Calu3 (cell line): ENCODE data around the gene MAN1A2. TPM values are rescaled to one million over a fixed set of nuclear protein-coding genes. Genes with fewer than 3 reads are reported as not detected.
A peak's percentile ranks its signal among the peaks of the same experiment; 100 is the strongest.
"Not testable (repeated sequence)": the region's sequence is repeated elsewhere in the genome, so short reads cannot be mapped to it uniquely, and the experiment has no call there.

ENCODE experiments used
- BruUV-seq: library from RNA; stranded (reverse); fragments of 400-500 nt; replicated peaks from 2 replicates; lab custom pipeline; 2021; lab: Mats Ljungman, UMichigan
- CTCF ChIA-PET: fragments of 300-600 bp; sonication (Branson Sonifier 250); formaldehyde crosslinking; loops from one replicate; lab custom pipeline; 2022; ENCODE audit warnings: antibody characterized with exemption; lab: Charles Lee
- DNase-seq: peaks from one replicate; pipeline ENCODE4 v3.0.0; 2022
- H3K27ac Mint-ChIP-seq: one replicate; pipeline ENCODE4 v1.8.0; 2022; ENCODE audit warnings: mixed read lengths; ENCODE audit not compliant: unreplicated experiment
- H3K27me3 Mint-ChIP-seq: one replicate; pipeline ENCODE4 v1.8.0; 2022; ENCODE audit warnings: mixed read lengths; ENCODE audit not compliant: unreplicated experiment
- H3K36me3 Mint-ChIP-seq: one replicate; pipeline ENCODE4 v1.8.0; 2022; ENCODE audit warnings: mild to moderate bottlenecking, moderate library complexity, mixed read lengths; ENCODE audit not compliant: insufficient read depth, unreplicated experiment
- H3K4me1 Mint-ChIP-seq: one replicate; pipeline ENCODE4 v1.8.0; 2022; ENCODE audit warnings: mild to moderate bottlenecking, low read depth, mixed read lengths; ENCODE audit not compliant: unreplicated experiment
- H3K4me3 Mint-ChIP-seq: one replicate; pipeline ENCODE4 v1.8.0; 2022; ENCODE audit warnings: mild to moderate bottlenecking, low read depth, moderate library complexity, mixed read lengths; ENCODE audit not compliant: unreplicated experiment
- H3K9me3 Mint-ChIP-seq: one replicate; pipeline ENCODE4 v1.8.0; 2022; ENCODE audit warnings: low read depth, mixed read lengths; ENCODE audit not compliant: unreplicated experiment
- intact Hi-C: fragments of 100-400 bp; cut with micrococcal nuclease; formaldehyde crosslinking; loops from one replicate; pipeline ENCODE4 v1.10.0; 2022; ENCODE audit not compliant: unreplicated experiment
- total RNA-seq: library from RNA; stranded (reverse); gene quantifications from 2 replicates; pipeline ENCODE4 v1.2.3, GENCODE V29; 2022
- TF ChIP-seq, protein P1 (sequence below): fragments of 200-600 bp; IDR thresholded peaks from one replicate; pipeline ENCODE4 v1.8.0; 2022; ENCODE audit warnings: antibody characterized with exemption; ENCODE audit not compliant: unreplicated experiment

MAN1A2 gene
- total RNA-seq, 1 experiment from 2014 or later, result 28.2 TPM

DNA sequence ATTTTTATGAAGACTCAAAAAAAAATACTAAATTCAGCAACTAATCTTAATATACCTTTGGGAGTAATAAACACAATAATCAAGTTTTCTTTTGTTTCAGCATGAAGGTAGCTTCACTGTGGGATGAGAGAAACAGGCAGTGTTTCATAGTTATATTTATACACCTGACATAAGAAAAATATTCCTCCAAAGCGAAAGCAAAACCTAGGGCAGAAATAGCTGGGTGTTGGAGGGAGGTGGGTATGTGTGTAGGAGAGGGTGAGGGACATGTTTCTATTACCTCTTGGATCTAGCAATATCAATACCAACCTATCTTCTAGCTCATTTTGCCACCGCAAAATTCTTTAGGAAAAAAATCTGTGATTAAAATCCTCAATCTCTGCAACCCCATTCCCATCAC, 24.9 kb upstream of the MAN1A2 start:
- Mint-ChIP-seq H3K27me3 (no peaks in the 10 kb centered on the region), H3K9me3 (peaks cover 2% of the 10 kb centered on the region), H3K27ac (no peak overlapping the region), H3K36me3 (peaks cover 5% of the 10 kb centered on the region), H3K4me1 (peaks cover 10% of the 10 kb centered on the region), H3K4me3 (no peak overlapping the region)
- no peak for DNase-seq
- no TSS peak for BruUV-seq
- CTCF ChIA-PET, result no interaction called here
- intact Hi-C loops, result no loop called here
- TF ChIP-seq, protein P1, sequence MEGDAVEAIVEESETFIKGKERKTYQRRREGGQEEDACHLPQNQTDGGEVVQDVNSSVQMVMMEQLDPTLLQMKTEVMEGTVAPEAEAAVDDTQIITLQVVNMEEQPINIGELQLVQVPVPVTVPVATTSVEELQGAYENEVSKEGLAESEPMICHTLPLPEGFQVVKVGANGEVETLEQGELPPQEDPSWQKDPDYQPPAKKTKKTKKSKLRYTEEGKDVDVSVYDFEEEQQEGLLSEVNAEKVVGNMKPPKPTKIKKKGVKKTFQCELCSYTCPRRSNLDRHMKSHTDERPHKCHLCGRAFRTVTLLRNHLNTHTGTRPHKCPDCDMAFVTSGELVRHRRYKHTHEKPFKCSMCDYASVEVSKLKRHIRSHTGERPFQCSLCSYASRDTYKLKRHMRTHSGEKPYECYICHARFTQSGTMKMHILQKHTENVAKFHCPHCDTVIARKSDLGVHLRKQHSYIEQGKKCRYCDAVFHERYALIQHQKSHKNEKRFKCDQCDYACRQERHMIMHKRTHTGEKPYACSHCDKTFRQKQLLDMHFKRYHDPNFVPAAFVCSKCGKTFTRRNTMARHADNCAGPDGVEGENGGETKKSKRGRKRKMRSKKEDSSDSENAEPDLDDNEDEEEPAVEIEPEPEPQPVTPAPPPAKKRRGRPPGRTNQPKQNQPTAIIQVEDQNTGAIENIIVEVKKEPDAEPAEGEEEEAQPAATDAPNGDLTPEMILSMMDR, result no peak

DNA sequence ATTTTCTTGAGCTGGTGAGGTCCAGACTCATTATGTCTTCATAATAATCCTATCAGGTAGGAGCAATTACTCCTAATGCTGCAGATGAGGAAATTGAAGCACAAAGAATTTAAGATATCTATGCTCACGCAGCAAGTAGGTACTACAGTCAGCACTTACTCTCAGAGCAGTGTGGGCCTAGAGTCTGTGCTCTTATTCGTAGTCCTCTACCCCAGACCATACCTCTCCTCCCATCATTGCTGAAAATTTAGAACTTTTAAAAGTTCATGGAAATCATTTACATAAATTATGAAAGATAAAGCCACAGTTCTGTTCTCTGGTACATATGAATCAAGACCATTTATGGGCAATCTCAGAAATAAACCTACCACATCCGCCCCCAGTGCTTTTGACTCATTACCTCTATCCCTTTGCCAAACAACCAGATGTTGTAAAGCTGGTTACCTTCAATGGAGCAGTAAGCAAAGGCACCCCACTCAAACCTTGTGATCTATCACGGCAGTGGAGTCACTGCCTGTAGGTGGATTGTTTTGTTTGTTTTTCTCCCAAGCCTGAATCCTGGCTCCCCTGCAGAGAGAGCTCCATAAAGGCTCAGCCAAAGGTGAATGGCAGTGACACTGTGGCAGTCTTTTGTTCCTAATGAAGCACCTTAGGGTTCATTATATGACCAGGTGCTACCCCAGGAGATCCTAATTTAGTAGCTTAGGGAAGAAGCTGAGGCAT, 20.9 kb upstream of the MAN1A2 start:
- intact Hi-C loops, result no loop called here
- TF ChIP-seq, protein P1, result no peak
- H3K36me3 Mint-ChIP-seq, result no peaks in the 10 kb centered on the region
- no peaks in the 10 kb centered on the region for H3K4me1 Mint-ChIP-seq
- H3K4me3 Mint-ChIP-seq, result no peak overlapping the region
- H3K27ac Mint-ChIP-seq, result no peak overlapping the region
- H3K27me3 Mint-ChIP-seq, result no peaks in the 10 kb centered on the region
- DNase-seq, result no peak
- no peaks in the 10 kb centered on the region for H3K9me3 Mint-ChIP-seq
- CTCF ChIA-PET, result no interaction called here
- BruUV-seq, result no TSS peak

DNA sequence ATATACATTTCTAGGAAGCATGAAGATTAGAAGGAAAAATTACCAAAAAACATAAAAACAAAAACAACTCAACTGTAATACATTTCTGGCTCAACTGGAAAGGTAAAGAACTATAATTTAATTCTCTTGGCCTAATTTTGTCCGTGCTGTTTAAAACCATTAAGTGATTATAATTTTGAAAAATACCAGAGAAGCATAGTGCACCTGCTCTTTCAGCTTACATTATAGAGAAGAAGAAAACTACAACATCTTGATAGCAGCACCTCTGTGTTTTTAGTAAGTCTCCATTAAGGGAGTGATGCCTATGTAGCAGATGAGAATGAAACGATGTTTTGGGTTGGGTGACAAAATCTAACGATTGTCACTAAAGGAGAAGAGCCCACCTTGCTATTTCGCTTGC, 19.3 kb upstream of the MAN1A2 start:
- H3K27ac Mint-ChIP-seq, result no peak overlapping the region
- BruUV-seq, result no TSS peak
- TF ChIP-seq, protein P1, result no peak
- H3K4me1 Mint-ChIP-seq, result no peaks in the 10 kb centered on the region
- no peaks in the 10 kb centered on the region for H3K9me3 Mint-ChIP-seq
- CTCF ChIA-PET, result no interaction called here
- no peak overlapping the region for H3K4me3 Mint-ChIP-seq
- intact Hi-C loops, result no loop called here
- no peak for DNase-seq
- no peaks in the 10 kb centered on the region for H3K36me3 Mint-ChIP-seq
- H3K27me3 Mint-ChIP-seq, result no peaks in the 10 kb centered on the region

DNA sequence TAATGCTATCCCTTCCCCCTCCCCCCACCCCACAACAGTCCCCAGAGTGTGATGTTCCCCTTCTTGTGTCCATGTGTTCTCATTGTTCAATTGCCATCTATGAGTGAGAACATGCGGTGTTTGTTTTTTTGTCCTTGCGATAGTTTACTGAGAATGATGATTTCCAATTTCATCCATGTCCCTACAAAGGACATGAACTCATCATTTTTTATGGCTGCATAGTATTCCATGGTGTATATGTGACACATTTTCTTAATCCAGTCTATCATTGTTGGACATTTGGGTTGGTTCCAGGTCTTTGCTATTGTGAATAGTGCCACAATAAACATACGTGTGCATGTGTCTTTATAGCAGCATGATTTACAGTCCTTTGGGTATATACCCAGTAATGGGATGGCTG, 14.6 kb upstream of the MAN1A2 start:
- H3K9me3 Mint-ChIP-seq, H3K4me1 Mint-ChIP-seq, intact Hi-C loops, H3K27me3 Mint-ChIP-seq, CTCF ChIA-PET, DNase-seq, H3K36me3 Mint-ChIP-seq, H3K27ac Mint-ChIP-seq, H3K4me3 Mint-ChIP-seq, BruUV-seq: not testable (repeated sequence)

- CTCF ChIA-PET, result interaction anchor here (0.6 kb wide), 2 partner anchors 248 to 423 kb away, joined by 4 to 7 read pairs; no protein-coding TSS in a partner anchor
- DNase-seq, result peak; percentile 24
- Mint-ChIP-seq H3K4me3 (peak overlapping the region; percentile 87), H3K27ac (peak overlapping the region; percentile 93)
- intact Hi-C loops, H3K36me3 Mint-ChIP-seq, H3K9me3 Mint-ChIP-seq, H3K4me1 Mint-ChIP-seq, H3K27me3 Mint-ChIP-seq: not testable (repeated sequence)
- BruUV-seq, result TSS peak; percentile 33
Measured at GRCh38 chr1:117357833-117358603, 9.2 kb upstream of the MAN1A2 start.

DNA sequence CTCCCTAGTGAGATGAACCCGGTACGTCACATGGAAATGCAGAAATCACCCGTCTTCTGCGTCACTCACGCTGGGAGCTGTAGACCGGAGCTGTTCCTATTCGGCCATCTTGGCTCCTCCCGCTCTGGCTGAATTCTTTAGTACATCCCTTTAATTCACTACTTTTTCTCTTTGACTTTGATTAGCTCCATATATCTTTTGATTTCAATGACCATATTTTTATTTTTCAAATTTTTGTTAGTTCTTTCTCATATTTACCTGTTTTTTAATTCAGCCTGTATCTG, 8.7 kb upstream of the MAN1A2 start:
- intact Hi-C loops, H3K27me3 Mint-ChIP-seq, H3K9me3 Mint-ChIP-seq, H3K4me1 Mint-ChIP-seq, H3K36me3 Mint-ChIP-seq, BruUV-seq, DNase-seq: not testable (repeated sequence)
- H3K27ac Mint-ChIP-seq, result peak overlapping the region; percentile 93
- H3K4me3 Mint-ChIP-seq, result peak overlapping the region; percentile 87
- CTCF ChIA-PET, result interaction anchor here (0.6 kb wide), 2 partner anchors 248 to 424 kb away, joined by 4 to 7 read pairs; no protein-coding TSS in a partner anchor
